HepG2 (cell line): ENCODE results near the gene HPD. TPM values are rescaled to one million over a fixed set of nuclear protein-coding genes. Genes with fewer than 3 reads are reported as not detected.

Experiments used
- ATAD3A ChIP-seq: sonication (generic); formaldehyde crosslinking; IDR thresholded peaks from 2 replicates; pipeline ENCODE4 v1.4.0; 2020; ENCODE audit warnings: missing genetic modification reagents
- BORCS8-MEF2B ChIP-seq: sonication (generic); formaldehyde crosslinking; IDR thresholded peaks from 2 replicates; pipeline ENCODE4 v1.8.0; 2022; ENCODE audit warnings: mild to moderate bottlenecking, missing genetic modification reagents
- BRF2 ChIP-seq: sonication (generic); formaldehyde crosslinking; IDR thresholded peaks from 2 replicates; pipeline ENCODE4 v1.8.1; 2022; ENCODE audit warnings: mild to moderate bottlenecking, missing genetic modification reagents
- CBX1 ChIP-seq: IDR thresholded peaks from one replicate; pipeline ENCODE4 v1.6.1; 2016; ENCODE audit warnings: antibody characterized with exemption, low read depth
- ELF4 ChIP-seq: sonication (generic); formaldehyde crosslinking; IDR thresholded peaks from 2 replicates; pipeline ENCODE4 v1.5.0; 2020; ENCODE audit warnings: missing genetic modification reagents, mild to moderate bottlenecking, moderate library complexity, borderline replicate concordance
- IRF1 ChIP-seq: sonication (generic); formaldehyde crosslinking; IDR thresholded peaks from 2 replicates; pipeline ENCODE4 v1.4.0; 2020; ENCODE audit warnings: low read depth, mild to moderate bottlenecking, missing genetic modification reagents
- MEIS2 ChIP-seq: sonication (generic); formaldehyde crosslinking; IDR thresholded peaks from 2 replicates; pipeline ENCODE4 v1.9.0; 2021; ENCODE audit warnings: mild to moderate bottlenecking, missing genetic modification reagents
- NFKB2 ChIP-seq: sonication (generic); formaldehyde crosslinking; IDR thresholded peaks from 2 replicates; pipeline ENCODE4 v1.4.0; 2020; ENCODE audit warnings: missing genetic modification reagents, borderline replicate concordance
- RBM39 ChIP-seq: fragments of 200-400 bp; formaldehyde crosslinking; IDR thresholded peaks from one replicate; pipeline ENCODE4 v1.6.1; 2018; ENCODE audit warnings: antibody characterized with exemption, mild to moderate bottlenecking, low read depth, low read length; ENCODE audit not compliant: poor library complexity, severe bottlenecking
- TCF7L2 ChIP-seq: IDR thresholded peaks from 2 replicates; pipeline ENCODE4 v1.6.1; 2011; ENCODE audit warnings: mild to moderate bottlenecking, low read depth, low read length, moderate library complexity
- ZBTB14 ChIP-seq: sonication (generic); formaldehyde crosslinking; IDR thresholded peaks from 2 replicates; pipeline ENCODE4 v1.4.0; 2020; ENCODE audit warnings: missing genetic modification reagents
- ZFP41 ChIP-seq: sonication (generic); formaldehyde crosslinking; IDR thresholded peaks from 2 replicates; pipeline ENCODE4 v1.4.0; 2020; ENCODE audit warnings: mild to moderate bottlenecking, missing genetic modification reagents, borderline replicate concordance
- ZNF138 ChIP-seq: sonication (generic); formaldehyde crosslinking; IDR thresholded peaks from 2 replicates; pipeline ENCODE4 v1.5.0; 2020; ENCODE audit warnings: mild to moderate bottlenecking, low read depth, missing genetic modification reagents
- ZNF143 ChIP-seq: sonication (generic); formaldehyde crosslinking; IDR thresholded peaks from 2 replicates; pipeline ENCODE4 v1.4.0; 2020; ENCODE audit warnings: missing genetic modification reagents
- ZNF160 ChIP-seq: sonication (generic); formaldehyde crosslinking; IDR thresholded peaks from 2 replicates; pipeline ENCODE4 v1.8.0; 2022; ENCODE audit warnings: mild to moderate bottlenecking, inconsistent platforms, missing genetic modification reagents
- ZNF260 ChIP-seq: sonication (generic); formaldehyde crosslinking; IDR thresholded peaks from 2 replicates; pipeline ENCODE4 v1.4.0; 2020; ENCODE audit warnings: missing genetic modification reagents, low read depth, mild to moderate bottlenecking, borderline replicate concordance
- ZNF275 ChIP-seq: sonication (generic); formaldehyde crosslinking; IDR thresholded peaks from 2 replicates; pipeline ENCODE4 v1.8.0; 2022; ENCODE audit warnings: missing genetic modification reagents, mild to moderate bottlenecking, inconsistent platforms, borderline replicate concordance
- ZNF607 ChIP-seq: sonication (generic); formaldehyde crosslinking; IDR thresholded peaks from 2 replicates; pipeline ENCODE4 v1.5.1; 2020; ENCODE audit warnings: missing genetic modification reagents, mild to moderate bottlenecking, borderline replicate concordance
- ZNF879 ChIP-seq: sonication (generic); formaldehyde crosslinking; IDR thresholded peaks from 2 replicates; pipeline ENCODE4 v1.8.1; 2023; ENCODE audit warnings: missing genetic modification reagents
- ZXDC ChIP-seq: sonication (generic); formaldehyde crosslinking; IDR thresholded peaks from 2 replicates; pipeline ENCODE4 v1.5.0; 2020; ENCODE audit warnings: mild to moderate bottlenecking, missing genetic modification reagents
- polyA plus RNA-seq, 8 experiments: library from polyadenylated mRNA; depleted of rRNA in 3 of 8; stranded (reverse) in 7 of 8; unstranded in 1 of 8; fragments of >200 nt; fragmentation: Illumina TruSeq in 4 of 8; extraction: Trizol in 4 of 8; gene quantifications; 2 replicates each; pipeline versions ENCODE4 v1.2.1 to v1.2.3, GENCODE V29; 2011 to 2016; ENCODE audit warnings: low read depth in 4 of 8, missing spikeins in 1 of 8, mixed read lengths in 1 of 8; ENCODE audit not compliant: insufficient read depth in 1 of 8
- total RNA-seq, 5 experiments: library from RNA; depleted of rRNA; stranded (reverse); fragments of >200 nt; fragmentation: Illumina TruSeq; extraction: Trizol; gene quantifications; 2 replicates each; pipeline ENCODE4 v1.2.3, GENCODE V29; 2016; ENCODE audit warnings: low read depth in 1 of 5

Gene HPD
- total and polyA plus RNA-seq, 2 of the 13 experiments (the other 11 are each of a cell fraction or from before 2014, with no cell fraction given): 120 to 195 TPM

GRCh38 chr12:121857322-121858246, 1.1 kb downstream of the HPD start (continued):
- TF ChIP-seq ZBTB14 (CRISPR knock-in tag) (no peak), IRF1 (CRISPR knock-in tag) (no peak), MEIS2 (CRISPR knock-in tag) (0 out of 2 replicates have a peak, but pooled peaks have one; percentile 56), CBX1 (no peak), ZNF260 (CRISPR knock-in tag) (no peak), BRF2 (CRISPR knock-in tag) (no peak), ZNF275 (CRISPR knock-in tag) (no peak), RBM39 (no peak), ZNF143 (CRISPR knock-in tag) (no peak), TCF7L2 (no peak), BORCS8-MEF2B (CRISPR knock-in tag) (peak; percentile 61; the same call in 1 of the 2 replicates), ZXDC (CRISPR knock-in tag) (no peak), ZNF160 (no peak; the same call in 1 of the 2 replicates), ELF4 (CRISPR knock-in tag) (peak; percentile 3; the same call in 1 of the 2 replicates), ATAD3A (CRISPR knock-in tag) (no peak), ZNF138 (CRISPR knock-in tag) (no peak), NFKB2 (CRISPR knock-in tag) (peak; percentile 72; the same call in 1 of the 2 replicates), ZNF607 (peak; percentile 31; the same call in 1 of the 2 replicates), ZFP41 (CRISPR knock-in tag) (no peak), ZNF879 (CRISPR knock-in tag) (no peak)
